T-helper 1 cell treated with Interleukin-12 subunit alpha and Interleukin-12 subunit beta and Interleukin-4 antibody, amounts not matched to agents 30 μg/mL and 1 μg/mL, for 36 hours (primary cell): ENCODE results near the gene ATXN7.

Experiments
- H3K27ac Mint-ChIP-seq: one replicate; pipeline ENCODE4 v1.8.0; 2021; ENCODE audit warnings: mild to moderate bottlenecking, mixed read lengths
- H3K27me3 Mint-ChIP-seq: one replicate; pipeline ENCODE4 v1.8.0; 2021; ENCODE audit warnings: low read depth, mixed read lengths
- H3K36me3 Mint-ChIP-seq: one replicate; pipeline ENCODE4 v1.8.0; 2021; ENCODE audit warnings: low read depth, mixed read lengths
- H3K4me1 Mint-ChIP-seq: one replicate; pipeline ENCODE4 v1.8.0; 2021; ENCODE audit warnings: low read depth, mixed read lengths
- H3K4me3 Mint-ChIP-seq: one replicate; pipeline ENCODE4 v1.8.0; 2021; ENCODE audit warnings: mild to moderate bottlenecking, moderate library complexity, mixed read lengths
- H3K9me3 Mint-ChIP-seq: one replicate; pipeline ENCODE4 v1.8.0; 2021; ENCODE audit warnings: mixed read lengths

Gene ATXN7

GRCh38 chr3:64046996-64047594, 183.4 kb downstream of the ATXN7 start:
- Mint-ChIP-seq H3K27me3 (peaks cover 6% of the 10 kb centered on the region), H3K9me3 (no peaks in the 10 kb centered on the region)

DNA sequence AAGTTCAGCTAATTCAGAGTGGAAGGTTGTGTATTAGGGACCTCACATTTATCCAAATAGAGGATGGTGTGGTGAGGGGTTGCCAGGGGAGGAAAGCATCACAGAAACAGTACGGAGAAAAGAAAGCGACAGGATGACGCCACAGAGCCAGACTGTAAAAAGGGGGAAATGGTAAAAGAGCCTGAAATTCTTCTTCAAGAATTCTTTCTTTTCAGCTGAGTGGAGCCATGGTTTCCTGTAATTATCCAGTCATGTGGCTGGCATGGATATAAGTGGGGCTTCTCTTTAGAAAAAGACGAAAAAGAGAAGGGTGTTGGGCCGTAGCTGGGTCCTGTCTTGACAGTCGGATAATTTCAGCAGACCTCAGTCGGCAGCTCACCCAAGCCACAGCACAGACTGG, 184.1 kb downstream of the ATXN7 start:
- peaks cover 5% of the 10 kb centered on the region for H3K27me3 Mint-ChIP-seq
- H3K4me3 Mint-ChIP-seq = no peak overlapping the region
- no peaks in the 10 kb centered on the region for H3K36me3 Mint-ChIP-seq
- H3K9me3 Mint-ChIP-seq = no peaks in the 10 kb centered on the region
- H3K4me1 Mint-ChIP-seq = peaks cover 5% of the 10 kb centered on the region
- no peak overlapping the region for H3K27ac Mint-ChIP-seq

More at GRCh38 chr3:64046996-64047594, 183.4 kb downstream of the ATXN7 start:
- no peaks in the 10 kb centered on the region for H3K36me3 Mint-ChIP-seq
- peaks cover 5% of the 10 kb centered on the region for H3K4me1 Mint-ChIP-seq
- no peak overlapping the region for H3K4me3 Mint-ChIP-seq
- no peak overlapping the region for H3K27ac Mint-ChIP-seq

DNA sequence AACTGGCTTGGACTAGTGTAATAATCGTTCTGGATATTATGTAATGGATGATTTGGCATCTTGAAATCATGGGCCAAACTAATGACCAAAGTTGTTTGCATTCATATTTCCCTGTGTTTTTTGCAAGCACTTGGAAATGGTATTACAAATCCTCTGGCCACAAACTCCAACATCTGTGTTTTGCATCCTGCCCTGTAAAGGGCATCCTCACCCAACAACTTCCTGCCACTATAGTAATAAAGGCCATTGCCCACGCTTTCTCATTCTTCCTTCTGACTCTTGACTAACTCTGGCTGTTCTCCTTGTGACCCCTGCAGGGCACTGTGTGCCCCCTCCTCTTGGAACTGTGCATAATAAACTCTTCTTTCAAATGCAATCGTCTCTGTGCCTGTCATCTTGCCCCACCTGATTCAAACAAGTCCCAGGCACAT, 185.0 kb downstream of the ATXN7 start:
- Mint-ChIP-seq H3K9me3 (no peaks in the 10 kb centered on the region), H3K36me3 (no peaks in the 10 kb centered on the region), H3K4me3 (no peak overlapping the region), H3K27me3 (peaks cover 5% of the 10 kb centered on the region), H3K27ac (no peak overlapping the region), H3K4me1 (peaks cover 5% of the 10 kb centered on the region)

GRCh38 chr3:64049136-64049535, 185.5 kb downstream of the ATXN7 start:
- H3K9me3 Mint-ChIP-seq = no peaks in the 10 kb centered on the region
- H3K27me3 Mint-ChIP-seq = peaks cover under 1% of the 10 kb centered on the region
- no peak overlapping the region for H3K4me3 Mint-ChIP-seq
- no peaks in the 10 kb centered on the region for H3K36me3 Mint-ChIP-seq
- peaks cover 5% of the 10 kb centered on the region for H3K4me1 Mint-ChIP-seq
- no peak overlapping the region for H3K27ac Mint-ChIP-seq

- no peaks in the 10 kb centered on the region for H3K36me3 Mint-ChIP-seq
- peaks cover 5% of the 10 kb centered on the region for H3K4me1 Mint-ChIP-seq
- no peak overlapping the region for H3K4me3 Mint-ChIP-seq
- H3K27ac Mint-ChIP-seq = no peak overlapping the region
- H3K27me3 Mint-ChIP-seq = peaks cover 4% of the 10 kb centered on the region
- H3K9me3 Mint-ChIP-seq = no peaks in the 10 kb centered on the region
Observed at GRCh38 chr3:64049832-64050231, 186.2 kb downstream of the ATXN7 start.
